A673 (cell line): Measurements from ENCODE around the gene HARBI1. TPM values are rescaled to one million over a fixed set of nuclear protein-coding genes. Genes with fewer than 3 reads are reported as not detected.

ENCODE experiments used
- BruUV-seq: library from RNA; stranded (reverse); fragments of 400-500 nt; replicated peaks from 2 replicates; lab custom pipeline; 2021; lab: Mats Ljungman, UMichigan
- CTCF ChIA-PET: fragments of 300-600 bp; sonication (Branson Sonifier 250); formaldehyde crosslinking; loops from one replicate; lab custom pipeline; 2022; ENCODE audit warnings: antibody characterized with exemption; lab: Charles Lee
- POLR2A ChIA-PET: fragments of 300-600 bp; sonication (Branson Sonifier 250); formaldehyde crosslinking; loops from one replicate; lab custom pipeline; 2022; ENCODE audit warnings: antibody characterized with exemption; ENCODE audit not compliant: low non-redundant PET; lab: Charles Lee
- DNase-seq: peaks from one replicate; pipeline ENCODE4 v3.0.0-alpha.2; 2015; ENCODE audit warnings: low spot score
- H3K27ac ChIP-seq: fragments of 200-600 bp; sonication (generic); 2 replicates; pipeline ENCODE4 v1.5.1; 2016; ENCODE audit warnings: mixed run types, low read depth, mild to moderate bottlenecking, mixed read lengths, antibody characterized with exemption, low read length; ENCODE audit not compliant: poor library complexity, severe bottlenecking
- H3K27me3 ChIP-seq: fragments of 200-600 bp; sonication (generic); replicated peaks from 2 replicates; pipeline ENCODE4 v1.6.1; 2017; ENCODE audit warnings: mixed run types, low read depth, mild to moderate bottlenecking, mixed read lengths, antibody characterized with exemption, low read length; ENCODE audit not compliant: insufficient read depth, poor library complexity
- H3K36me3 ChIP-seq: fragments of 200-600 bp; sonication (generic); 2 replicates; pipeline ENCODE4 v1.6.1; 2016; ENCODE audit warnings: mixed run types, mild to moderate bottlenecking, mixed read lengths, antibody characterized with exemption, low read length; ENCODE audit not compliant: insufficient read depth, poor library complexity, severe bottlenecking
- H3K4me1 ChIP-seq: fragments of 200-600 bp; sonication (generic); 2 replicates; pipeline ENCODE4 v1.6.1; 2017; ENCODE audit warnings: mixed run types, mild to moderate bottlenecking, mixed read lengths, antibody characterized with exemption, low read length; ENCODE audit not compliant: insufficient read depth, poor library complexity, severe bottlenecking
- H3K4me3 ChIP-seq: fragments of 200-600 bp; sonication (generic); 2 replicates; pipeline ENCODE4 v1.5.1; 2016; ENCODE audit warnings: low read depth, mixed run types, mild to moderate bottlenecking, mixed read lengths, low read length; ENCODE audit not compliant: poor library complexity, severe bottlenecking
- H3K9me3 ChIP-seq: fragments of 200-600 bp; sonication (generic); 2 replicates; pipeline ENCODE4 v1.6.1; 2016; ENCODE audit warnings: mixed run types, low read depth, mild to moderate bottlenecking, mixed read lengths, antibody characterized with exemption, low read length; ENCODE audit not compliant: poor library complexity, severe bottlenecking
- CTCF ChIP-seq: fragments of 300-800, 200-600 bp; sonication (generic); conservative IDR thresholded peaks from 2 replicates; pipeline ENCODE4 v1.5.1; 2017; ENCODE audit warnings: low read depth, mild to moderate bottlenecking, antibody characterized with exemption, low read length, moderate library complexity, mixed read lengths
- EZH2 ChIP-seq: fragments of 200-600 bp; sonication (generic); IDR thresholded peaks from 2 replicates; pipeline ENCODE4 v1.6.1; 2017; ENCODE audit warnings: borderline replicate concordance, low read depth, mild to moderate bottlenecking, mixed read lengths, antibody characterized with exemption, low read length; ENCODE audit not compliant: poor library complexity, severe bottlenecking
- intact Hi-C: fragments of 100-400 bp; cut with micrococcal nuclease; formaldehyde crosslinking; loops from one replicate; pipeline ENCODE4 v1.10.0; 2022; ENCODE audit not compliant: unreplicated experiment
- total RNA-seq: library from RNA; stranded (reverse); gene quantifications from 2 replicates; pipeline ENCODE4 v1.2.3, GENCODE V29; 2021

Gene HARBI1
- total RNA-seq, 1 experiment from 2014 or later, result 11.6 TPM

- no peak overlapping the region for H3K27ac ChIP-seq
- peaks cover 12% of the 10 kb centered on the region for H3K36me3 ChIP-seq
- no peak overlapping the region for H3K4me3 ChIP-seq
- no peaks in the 10 kb centered on the region for H3K4me1 ChIP-seq
- TSS peak; percentile 15 for BruUV-seq
- H3K9me3 ChIP-seq, result no peaks in the 10 kb centered on the region
- ChIA-PET POLR2A (no interaction called here), CTCF (no interaction called here)
- intact Hi-C loops, result no loop called here
- no peak for DNase-seq
- TF ChIP-seq CTCF (no peak), EZH2 (no peak)
- no peaks in the 10 kb centered on the region for H3K27me3 ChIP-seq
These were observed 15.5 kb upstream of the HARBI1 start for GRCh38 chr11:46632502-46632901.

DNA sequence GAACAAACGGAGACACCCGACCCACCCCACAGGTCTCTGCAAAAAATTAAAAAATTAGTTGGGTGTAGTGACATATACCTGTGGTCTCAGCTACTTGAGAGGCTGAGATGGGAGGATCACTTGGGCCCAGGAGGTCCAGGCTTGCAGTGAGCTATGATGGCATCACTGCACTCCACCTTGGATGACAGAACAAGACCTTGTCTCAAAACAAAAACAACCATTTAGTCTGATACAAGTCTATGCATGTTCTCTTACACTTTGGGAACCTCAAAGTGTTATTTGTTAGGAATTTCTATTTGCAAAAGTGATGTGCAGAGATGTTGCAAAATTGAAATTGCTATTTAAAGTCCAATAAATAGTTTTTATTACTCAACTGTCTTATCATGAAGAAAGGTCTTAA, 14.6 kb upstream of the HARBI1 start:
- peaks cover 8% of the 10 kb centered on the region for H3K36me3 ChIP-seq
- no peak for TF ChIP-seq CTCF
- TF ChIP-seq EZH2, result no peak
- H3K4me1 ChIP-seq, result no peaks in the 10 kb centered on the region
- CTCF ChIA-PET, result no interaction called here
- H3K9me3 ChIP-seq, result no peaks in the 10 kb centered on the region
- no peak overlapping the region for H3K27ac ChIP-seq
- no peak for DNase-seq
- POLR2A ChIA-PET, result no interaction called here
- no TSS peak for BruUV-seq
- no peaks in the 10 kb centered on the region for H3K27me3 ChIP-seq
- intact Hi-C loops, result no loop called here
- H3K4me3 ChIP-seq, result no peak overlapping the region

DNA sequence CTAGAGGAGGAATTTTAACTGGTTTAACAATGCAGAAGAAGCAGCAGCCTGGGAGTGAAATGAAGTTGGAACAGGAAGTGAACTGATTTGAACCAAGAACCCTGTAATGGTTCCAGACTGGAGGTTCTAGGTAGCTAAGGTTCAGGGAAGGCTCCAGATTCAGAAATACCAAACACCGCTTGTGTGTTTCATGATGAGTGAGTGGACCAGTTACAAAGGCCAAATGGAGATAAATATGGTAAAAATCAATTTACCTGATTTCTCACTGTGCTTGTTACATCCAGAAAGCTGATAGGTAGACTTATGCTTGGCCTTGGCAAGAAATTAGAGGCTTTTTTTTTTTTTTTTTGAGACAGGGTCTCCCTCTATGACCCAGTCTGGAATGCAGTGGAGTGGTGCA, 13.2 kb upstream of the HARBI1 start:
- Histone ChIP-seq H3K4me1 (no peaks in the 10 kb centered on the region), H3K27me3 (no peaks in the 10 kb centered on the region), H3K36me3 (peaks cover 13% of the 10 kb centered on the region), H3K4me3 (no peak overlapping the region), H3K27ac (no peak overlapping the region), H3K9me3 (no peaks in the 10 kb centered on the region)
- BruUV-seq, result no TSS peak
- TF ChIP-seq EZH2, result no peak
- TF ChIP-seq CTCF, result no peak
- no peak for DNase-seq
- ChIA-PET CTCF (no interaction called here), POLR2A (no interaction called here)
- intact Hi-C loops, result no loop called here
